ENCODE measurements around the gene ASPSCR1.

GRCh38 chr17:81967533-81968395 is 9.7 kb upstream of the ASPSCR1 start:
- TF ChIP-seq, protein P1, sequence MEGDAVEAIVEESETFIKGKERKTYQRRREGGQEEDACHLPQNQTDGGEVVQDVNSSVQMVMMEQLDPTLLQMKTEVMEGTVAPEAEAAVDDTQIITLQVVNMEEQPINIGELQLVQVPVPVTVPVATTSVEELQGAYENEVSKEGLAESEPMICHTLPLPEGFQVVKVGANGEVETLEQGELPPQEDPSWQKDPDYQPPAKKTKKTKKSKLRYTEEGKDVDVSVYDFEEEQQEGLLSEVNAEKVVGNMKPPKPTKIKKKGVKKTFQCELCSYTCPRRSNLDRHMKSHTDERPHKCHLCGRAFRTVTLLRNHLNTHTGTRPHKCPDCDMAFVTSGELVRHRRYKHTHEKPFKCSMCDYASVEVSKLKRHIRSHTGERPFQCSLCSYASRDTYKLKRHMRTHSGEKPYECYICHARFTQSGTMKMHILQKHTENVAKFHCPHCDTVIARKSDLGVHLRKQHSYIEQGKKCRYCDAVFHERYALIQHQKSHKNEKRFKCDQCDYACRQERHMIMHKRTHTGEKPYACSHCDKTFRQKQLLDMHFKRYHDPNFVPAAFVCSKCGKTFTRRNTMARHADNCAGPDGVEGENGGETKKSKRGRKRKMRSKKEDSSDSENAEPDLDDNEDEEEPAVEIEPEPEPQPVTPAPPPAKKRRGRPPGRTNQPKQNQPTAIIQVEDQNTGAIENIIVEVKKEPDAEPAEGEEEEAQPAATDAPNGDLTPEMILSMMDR (conservative IDR thresholded peaks at IDR 0.05; ENCODE audit: low read length): no peak
- no peak for TF ChIP-seq EZH2phosphoT487 (IDR thresholded peaks at IDR 0.05; ENCODE audit: borderline replicate concordance, low read depth, low read length)
